GM18502 (cell line): ENCODE measurements around the gene SLC10A1.

Experiments
- ATAC-seq: cut with Tn5 transposase; IDR thresholded peaks from one replicate; pipeline ENCODE4 v1.9.1; 2021; ENCODE audit warnings: mild to moderate bottlenecking; ENCODE audit not compliant: unreplicated experiment, poor library complexity

The SLC10A1 gene

GRCh38 chr14:69727860-69728259 is 69.2 kb downstream of the SLC10A1 start:
- ATAC-seq, result no peak

GRCh38 chr14:69726761-69727511 is 70.1 kb downstream of the SLC10A1 start:
- ATAC-seq, result peak; percentile 86
